B cell (primary cell): ENCODE measurements around the gene TAF4.

Experiments
- EZH2 ChIP-seq: IDR thresholded peaks from 2 replicates; pipeline ENCODE4 v1.6.1; 2012; ENCODE audit warnings: borderline replicate concordance, low read depth, mild to moderate bottlenecking, moderate library complexity, low read length; ENCODE audit not compliant: insufficient read depth, poor library complexity, severe bottlenecking
- TF ChIP-seq, protein P1 (sequence below): fragments of 200-600 bp; IDR thresholded peaks from one replicate; pipeline ENCODE4 v1.8.0; 2022; ENCODE audit warnings: antibody characterized with exemption, mild to moderate bottlenecking

DNA sequence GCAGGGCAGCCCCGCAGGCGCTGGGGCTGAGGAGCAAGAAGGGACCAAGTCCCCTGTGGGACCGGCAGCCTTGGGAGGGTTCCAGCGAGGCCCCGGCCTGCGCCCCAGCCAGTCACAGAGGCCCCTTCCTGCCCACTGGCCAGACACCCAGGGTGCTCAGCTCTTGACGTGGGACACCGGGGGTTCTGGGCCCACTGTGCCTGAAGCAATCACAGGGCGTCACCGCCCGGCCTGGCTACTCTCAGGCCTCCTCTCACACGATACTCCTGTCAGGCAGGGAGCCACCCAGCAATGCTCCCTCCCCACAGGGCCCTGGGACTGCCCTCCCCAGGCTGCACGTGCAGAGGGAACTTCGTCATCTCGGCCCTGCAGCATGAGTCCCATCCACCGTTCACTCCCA lies 14.5 kb downstream of the TAF4 start:
- TF ChIP-seq EZH2, result no peak
- TF ChIP-seq, protein P1, sequence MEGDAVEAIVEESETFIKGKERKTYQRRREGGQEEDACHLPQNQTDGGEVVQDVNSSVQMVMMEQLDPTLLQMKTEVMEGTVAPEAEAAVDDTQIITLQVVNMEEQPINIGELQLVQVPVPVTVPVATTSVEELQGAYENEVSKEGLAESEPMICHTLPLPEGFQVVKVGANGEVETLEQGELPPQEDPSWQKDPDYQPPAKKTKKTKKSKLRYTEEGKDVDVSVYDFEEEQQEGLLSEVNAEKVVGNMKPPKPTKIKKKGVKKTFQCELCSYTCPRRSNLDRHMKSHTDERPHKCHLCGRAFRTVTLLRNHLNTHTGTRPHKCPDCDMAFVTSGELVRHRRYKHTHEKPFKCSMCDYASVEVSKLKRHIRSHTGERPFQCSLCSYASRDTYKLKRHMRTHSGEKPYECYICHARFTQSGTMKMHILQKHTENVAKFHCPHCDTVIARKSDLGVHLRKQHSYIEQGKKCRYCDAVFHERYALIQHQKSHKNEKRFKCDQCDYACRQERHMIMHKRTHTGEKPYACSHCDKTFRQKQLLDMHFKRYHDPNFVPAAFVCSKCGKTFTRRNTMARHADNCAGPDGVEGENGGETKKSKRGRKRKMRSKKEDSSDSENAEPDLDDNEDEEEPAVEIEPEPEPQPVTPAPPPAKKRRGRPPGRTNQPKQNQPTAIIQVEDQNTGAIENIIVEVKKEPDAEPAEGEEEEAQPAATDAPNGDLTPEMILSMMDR, result no peak
